CD4-positive, alpha-beta T cell (primary cell): ENCODE data around the gene DIPK1A. TPM values are rescaled to one million over a fixed set of nuclear protein-coding genes. Genes with fewer than 3 reads are reported as not detected.
"Not testable (repeated sequence)": the region's sequence is repeated elsewhere in the genome, so short reads cannot be mapped to it uniquely, and the experiment has no call there.

Source experiments
- ATAC-seq: fragments of 200-7000 bp; cut with Tn5 transposase; one replicate; pipeline ENCODE4 v1.10.0; 2022; ENCODE audit warnings: mild to moderate bottlenecking; ENCODE audit not compliant: poor library complexity
- CTCF ChIA-PET: fragments of 350-600 bp; sonication (Branson Sonifier 250); formaldehyde crosslinking; loops from one replicate; lab custom pipeline; 2021; ENCODE audit warnings: antibody characterized with exemption, inconsistent platforms; lab: Charles Lee
- POLR2A ChIA-PET: fragments of 350-600 bp; sonication (Branson Sonifier 250); formaldehyde crosslinking; loops from one replicate; lab custom pipeline; 2021; ENCODE audit warnings: antibody characterized with exemption, inconsistent platforms; lab: Charles Lee
- DNase-seq, 14 experiments: peaks; one replicate each; pipeline ENCODE4 v3.0.0-alpha.2; 2013 to 2020; ENCODE audit warnings: mixed read lengths in 2 of 14
- H3K27ac ChIP-seq, 2 donors: one replicate each; pipeline versions ENCODE4 v1.5.1 to v1.7.0; 2013; ENCODE audit warnings: low read length in 2 of 2, low read depth in 1 of 2, mild to moderate bottlenecking in 1 of 2
- H3K27me3 ChIP-seq, 2 experiments: 1 replicate in 1 of 2; 2 replicates in 1 of 2; pipeline versions ENCODE4 v1.6.1 to v1.7.0; 2013; ENCODE audit warnings: low read length in 2 of 2, control low read depth in 1 of 2, mild to moderate bottlenecking in 1 of 2, moderate library complexity in 1 of 2; ENCODE audit not compliant: insufficient read depth in 2 of 2, control insufficient read depth in 1 of 2
- H3K36me3 ChIP-seq: one replicate; pipeline ENCODE4 v1.6.1; 2013; ENCODE audit warnings: low read length, control low read depth; ENCODE audit not compliant: insufficient read depth
- H3K4me1 ChIP-seq: one replicate; pipeline ENCODE4 v1.6.1; 2013; ENCODE audit warnings: low read length, control low read depth; ENCODE audit not compliant: insufficient read depth
- H3K4me3 ChIP-seq: one replicate; pipeline ENCODE4 v1.5.1; 2013; ENCODE audit warnings: mild to moderate bottlenecking, low read length, moderate library complexity
- H3K9me3 ChIP-seq, 2 experiments: 1 replicate in 1 of 2; 2 replicates in 1 of 2; pipeline versions ENCODE4 v1.6.1 to v1.7.0; 2013; ENCODE audit warnings: low read length in 2 of 2, mild to moderate bottlenecking in 2 of 2, control low read depth in 1 of 2, moderate library complexity in 1 of 2; ENCODE audit not compliant: control insufficient read depth in 1 of 2, insufficient read depth in 1 of 2
- H3K27ac Mint-ChIP-seq: one replicate; pipeline ENCODE4 v1.8.0; 2020; ENCODE audit warnings: mixed read lengths
- H3K27me3 Mint-ChIP-seq: one replicate; pipeline ENCODE4 v1.8.0; 2021; ENCODE audit warnings: mixed read lengths
- H3K36me3 Mint-ChIP-seq: one replicate; pipeline ENCODE4 v1.8.0; 2021; ENCODE audit warnings: low read depth, mixed read lengths
- H3K4me1 Mint-ChIP-seq: one replicate; pipeline ENCODE4 v1.8.0; 2021; ENCODE audit warnings: low read depth, mixed read lengths
- H3K4me3 Mint-ChIP-seq: one replicate; pipeline ENCODE4 v1.8.0; 2020; ENCODE audit warnings: mild to moderate bottlenecking, mixed read lengths
- H3K9me3 Mint-ChIP-seq: one replicate; pipeline ENCODE4 v1.8.0; 2020; ENCODE audit warnings: mixed read lengths
- intact Hi-C, 2 experiments: fragments of 100-400 bp; cut with DNase I in 1 of 2; cut with micrococcal nuclease in 1 of 2; formaldehyde crosslinking; loops; one replicate each; pipeline versions ENCODE4 v1.15.1 to v1.9.0; 2023 to 2025; cut with DNase I, micrococcal nuclease
- total RNA-seq, 174 experiments: library from RNA in 2 of 174; stranded (reverse) in 2 of 174; gene quantifications; one replicate each; pipeline ENCODE4 v1.2.3 and lab custom pipeline; 2021 to 2026
- TF ChIP-seq, protein P1 (sequence below): fragments of 200-600 bp; IDR thresholded peaks from one replicate; pipeline ENCODE4 v1.8.0; 2022; ENCODE audit warnings: antibody characterized with exemption, mild to moderate bottlenecking

DIPK1A gene
- total RNA-seq, 2 experiments from 2014 or later = 7.0 to 7.3 TPM

DNA sequence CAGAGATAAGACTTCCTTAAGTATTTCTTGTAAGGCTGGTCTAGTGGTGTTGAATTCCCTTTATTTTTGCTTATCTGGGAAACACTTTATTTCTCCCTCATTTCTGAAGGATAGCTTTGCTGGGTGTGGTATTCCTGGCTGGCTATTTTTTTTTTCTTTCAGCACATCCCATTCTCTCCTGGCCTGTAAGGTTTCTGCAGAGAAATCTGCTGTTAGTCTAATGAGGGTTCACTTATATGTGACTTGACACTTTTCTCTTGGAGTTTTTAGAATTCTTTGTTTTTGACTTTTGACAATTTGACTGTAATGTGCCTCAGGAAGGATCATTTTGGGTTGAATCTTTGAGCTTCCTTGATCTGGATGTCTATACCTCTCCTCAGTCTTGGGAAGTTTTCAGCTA, 61.5 kb downstream of the DIPK1A start:
- no peak overlapping the region for H3K4me3 ChIP-seq
- H3K27me3 ChIP-seq = no peaks in the 10 kb centered on the region
- peaks cover 27% of the 10 kb centered on the region for H3K4me1 Mint-ChIP-seq
- H3K4me3 Mint-ChIP-seq = no peak overlapping the region
- H3K36me3 ChIP-seq = peaks cover 9% of the 10 kb centered on the region
- H3K9me3 Mint-ChIP-seq = peaks cover 14% of the 10 kb centered on the region
- POLR2A ChIA-PET = interaction anchor here (0.7 to 0.8 kb wide), 2 partner anchors 52 to 63 kb away, joined by 3 read pairs; no protein-coding TSS in a partner anchor
- intact Hi-C loops = no loop called here
- no peaks in the 10 kb centered on the region for H3K4me1 ChIP-seq
- H3K27ac Mint-ChIP-seq = no peak overlapping the region
- CTCF ChIA-PET = no interaction called here
- H3K27ac ChIP-seq = no peak overlapping the region
- H3K27me3 Mint-ChIP-seq = no peaks in the 10 kb centered on the region
- DNase-seq = no peak
- ATAC-seq = no peak
- TF ChIP-seq, protein P1, sequence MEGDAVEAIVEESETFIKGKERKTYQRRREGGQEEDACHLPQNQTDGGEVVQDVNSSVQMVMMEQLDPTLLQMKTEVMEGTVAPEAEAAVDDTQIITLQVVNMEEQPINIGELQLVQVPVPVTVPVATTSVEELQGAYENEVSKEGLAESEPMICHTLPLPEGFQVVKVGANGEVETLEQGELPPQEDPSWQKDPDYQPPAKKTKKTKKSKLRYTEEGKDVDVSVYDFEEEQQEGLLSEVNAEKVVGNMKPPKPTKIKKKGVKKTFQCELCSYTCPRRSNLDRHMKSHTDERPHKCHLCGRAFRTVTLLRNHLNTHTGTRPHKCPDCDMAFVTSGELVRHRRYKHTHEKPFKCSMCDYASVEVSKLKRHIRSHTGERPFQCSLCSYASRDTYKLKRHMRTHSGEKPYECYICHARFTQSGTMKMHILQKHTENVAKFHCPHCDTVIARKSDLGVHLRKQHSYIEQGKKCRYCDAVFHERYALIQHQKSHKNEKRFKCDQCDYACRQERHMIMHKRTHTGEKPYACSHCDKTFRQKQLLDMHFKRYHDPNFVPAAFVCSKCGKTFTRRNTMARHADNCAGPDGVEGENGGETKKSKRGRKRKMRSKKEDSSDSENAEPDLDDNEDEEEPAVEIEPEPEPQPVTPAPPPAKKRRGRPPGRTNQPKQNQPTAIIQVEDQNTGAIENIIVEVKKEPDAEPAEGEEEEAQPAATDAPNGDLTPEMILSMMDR = no peak
- H3K36me3 Mint-ChIP-seq = peaks cover 68% of the 10 kb centered on the region
- H3K9me3 ChIP-seq = peaks cover 3 to 14% of the 10 kb centered on the region in 2 experiments

DNA sequence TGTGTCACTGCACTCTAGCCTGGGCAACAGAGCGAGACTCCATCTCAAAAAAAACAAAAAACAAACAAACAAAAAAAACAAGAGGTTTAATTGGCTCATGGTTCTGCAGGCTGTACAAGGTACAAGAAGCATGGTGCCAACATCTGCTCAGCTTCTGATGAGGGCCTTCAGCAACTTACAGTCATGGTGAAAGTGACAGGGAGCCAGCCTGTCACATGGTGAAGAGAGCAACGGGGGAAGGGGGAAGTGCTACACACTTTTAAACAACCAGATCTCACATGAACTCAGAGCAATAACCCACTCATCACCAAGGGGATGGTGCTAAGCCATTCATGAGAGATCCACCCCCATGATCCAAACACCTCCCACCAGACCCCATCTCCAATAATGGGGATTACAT, 63.2 kb downstream of the DIPK1A start:
- DNase-seq, H3K27ac Mint-ChIP-seq, H3K36me3 ChIP-seq, CTCF ChIA-PET, POLR2A ChIA-PET, intact Hi-C loops, H3K4me1 Mint-ChIP-seq, H3K4me3 Mint-ChIP-seq, H3K27me3 ChIP-seq, ATAC-seq, H3K27me3 Mint-ChIP-seq, H3K4me1 ChIP-seq, H3K27ac ChIP-seq, H3K4me3 ChIP-seq: not testable (repeated sequence)
- H3K9me3 ChIP-seq = peaks cover 3 to 14% of the 10 kb centered on the region in 2 experiments
- H3K36me3 Mint-ChIP-seq = peaks cover 59% of the 10 kb centered on the region
- H3K9me3 Mint-ChIP-seq = peaks cover 14% of the 10 kb centered on the region

DNA sequence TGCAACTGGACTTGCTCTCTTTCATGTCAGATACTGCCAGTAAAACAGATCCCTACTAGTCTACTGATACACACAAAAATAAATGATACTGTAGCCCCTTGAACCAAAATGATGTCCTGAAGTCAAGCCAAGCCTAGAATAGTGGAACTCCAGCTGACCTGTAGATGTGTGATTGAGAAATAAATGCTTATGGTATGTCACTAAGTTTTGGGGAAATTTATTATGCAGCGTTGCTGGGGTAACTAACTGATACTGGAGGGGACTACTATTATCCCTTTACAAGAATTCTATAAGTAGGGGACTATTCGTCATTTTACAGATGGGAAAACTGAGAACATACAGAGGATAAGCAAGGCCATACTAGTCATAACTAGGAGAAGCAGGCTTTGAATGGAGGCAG, 73.8 kb downstream of the DIPK1A start:
- POLR2A ChIA-PET = no interaction called here
- Histone ChIP-seq H3K4me3 (no peak overlapping the region), H3K4me1 (peaks cover 18% of the 10 kb centered on the region), H3K9me3 (peaks cover 4 to 14% of the 10 kb centered on the region in 2 experiments), H3K27ac (no peak overlapping the region), H3K36me3 (no peaks in the 10 kb centered on the region), H3K27me3 (no peaks in the 10 kb centered on the region)
- no peak for DNase-seq
- no peak for ATAC-seq
- Mint-ChIP-seq H3K27ac (peak overlapping the region; percentile 26), H3K4me1 (peaks cover 40% of the 10 kb centered on the region), H3K9me3 (peaks cover 3% of the 10 kb centered on the region), H3K27me3 (no peaks in the 10 kb centered on the region), H3K4me3 (no peak overlapping the region), H3K36me3 (peaks cover 8% of the 10 kb centered on the region)
- intact Hi-C loops = no loop called here
- CTCF ChIA-PET = interaction anchor here (0.8 kb wide), 1 partner anchor 27 kb away, joined by 4 read pairs; no protein-coding TSS in a partner anchor
- TF ChIP-seq, protein P1 = no peak

DNA sequence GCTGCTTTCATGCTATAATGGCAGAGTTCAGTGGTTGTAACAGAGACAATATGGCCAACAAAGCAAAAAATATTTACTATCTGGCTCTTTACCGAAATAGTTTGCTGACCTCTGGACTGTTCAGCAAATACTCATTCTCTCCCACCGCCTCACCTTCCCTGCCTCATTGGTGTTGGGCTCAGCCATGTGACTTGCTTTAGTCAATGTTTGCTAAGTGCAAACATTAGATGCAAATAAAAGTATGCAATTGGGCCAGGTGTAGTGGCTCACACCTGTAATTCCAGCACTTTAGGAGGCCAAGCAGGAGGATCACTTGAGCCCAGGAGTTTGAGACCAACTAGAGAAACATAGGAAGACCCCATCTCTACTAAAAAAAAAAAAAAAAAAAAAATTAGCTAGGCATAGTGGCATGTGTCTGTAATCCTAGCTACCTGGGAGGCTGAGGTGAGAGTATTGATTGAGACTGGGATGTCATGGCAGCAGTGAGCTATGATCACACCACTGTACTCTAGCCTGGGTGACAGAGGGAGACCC, 74.3 kb downstream of the DIPK1A start:
- ChIA-PET CTCF (interaction anchor here (0.8 to 1.5 kb wide), 2 partner anchors 28 kb away, joined by 3 to 4 read pairs; no protein-coding TSS in a partner anchor), POLR2A (no interaction called here)
- H3K9me3 Mint-ChIP-seq = peaks cover 3% of the 10 kb centered on the region
- TF ChIP-seq, protein P1 = no peak
- H3K27me3 ChIP-seq = no peaks in the 10 kb centered on the region
- no peak overlapping the region for H3K4me3 ChIP-seq
- peaks cover 4 to 12% of the 10 kb centered on the region in 2 experiments for H3K9me3 ChIP-seq
- no peaks in the 10 kb centered on the region for H3K27me3 Mint-ChIP-seq
- H3K4me3 Mint-ChIP-seq = no peak overlapping the region
- peak overlapping the region; percentile 26 for H3K27ac Mint-ChIP-seq
- ATAC-seq = no peak
- H3K36me3 ChIP-seq = no peaks in the 10 kb centered on the region
- H3K4me1 Mint-ChIP-seq = peaks cover 44% of the 10 kb centered on the region
- no peak for DNase-seq
- H3K36me3 Mint-ChIP-seq = peaks cover 8% of the 10 kb centered on the region
- peaks cover 18% of the 10 kb centered on the region for H3K4me1 ChIP-seq
- no peak overlapping the region for H3K27ac ChIP-seq
- intact Hi-C loops = no loop called here
